ENCODE data around the gene APAF1.

GRCh38 chr12:98651328-98651727, 6.2 kb downstream of the APAF1 start:
- TF ChIP-seq CTCF (IDR thresholded peaks at IDR 0.05), result no peak
- TF ChIP-seq ATF1 (CRISPR knock-in tag; IDR thresholded peaks at IDR 0.05), result no peak
- TF ChIP-seq MAX (CRISPR knock-in tag; IDR thresholded peaks at IDR 0.05), result no peak
- no peak for TF ChIP-seq ZBTB43 (CRISPR knock-in tag; IDR thresholded peaks at IDR 0.05)
- no peak for TF ChIP-seq ETV6 (CRISPR knock-in tag; IDR thresholded peaks at IDR 0.05)
